Esophagus squamous epithelium (tissue), 4 donors: ENCODE measurements around the gene COL4A1.
A peak's percentile ranks its signal among the peaks of the same experiment; 100 is the strongest.
"Not testable (repeated sequence)": the region's sequence is repeated elsewhere in the genome, so short reads cannot be mapped to it uniquely, and the experiment has no call there.

Experiments
- CTCF ChIP-seq, 6 experiments: fragments of 450-650 bp in 4 of 6; fragments of 200-600 bp in 2 of 6; sonication (generic) in 2 of 6; IDR thresholded peaks; one replicate each; pipeline ENCODE4 v1.5.1; 2016 to 2019; ENCODE audit warnings: antibody characterized with exemption in 6 of 6, mild to moderate bottlenecking in 4 of 6, moderate library complexity in 4 of 6
- POLR2A ChIP-seq, 4 donors: fragments of 450-650 bp; IDR thresholded peaks; one replicate each; pipeline ENCODE4 v1.6.1; 2017; ENCODE audit warnings: antibody characterized with exemption in 4 of 4, mild to moderate bottlenecking in 4 of 4, moderate library complexity in 3 of 4

- TF ChIP-seq CTCF (IDR thresholded peaks at IDR 0.05): peak in 2 of 6 experiments; percentile 10 to 38
- TF ChIP-seq POLR2A (IDR thresholded peaks at IDR 0.05): not testable (repeated sequence)
These were observed 194.6 kb downstream of the COL4A1 start for GRCh38 chr13:110112379-110112778.
